HG02938 (cell line): ENCODE measurements around the gene PPP1R37.

Experiments
- ATAC-seq: cut with Tn5 transposase; IDR thresholded peaks from one replicate; pipeline ENCODE4 v1.9.1; 2021; ENCODE audit warnings: mild to moderate bottlenecking, moderate library complexity; ENCODE audit not compliant: unreplicated experiment

Gene PPP1R37

GRCh38 chr19:45070861-45071544 is 22.0 kb upstream of the PPP1R37 start:
- no peak for ATAC-seq

DNA sequence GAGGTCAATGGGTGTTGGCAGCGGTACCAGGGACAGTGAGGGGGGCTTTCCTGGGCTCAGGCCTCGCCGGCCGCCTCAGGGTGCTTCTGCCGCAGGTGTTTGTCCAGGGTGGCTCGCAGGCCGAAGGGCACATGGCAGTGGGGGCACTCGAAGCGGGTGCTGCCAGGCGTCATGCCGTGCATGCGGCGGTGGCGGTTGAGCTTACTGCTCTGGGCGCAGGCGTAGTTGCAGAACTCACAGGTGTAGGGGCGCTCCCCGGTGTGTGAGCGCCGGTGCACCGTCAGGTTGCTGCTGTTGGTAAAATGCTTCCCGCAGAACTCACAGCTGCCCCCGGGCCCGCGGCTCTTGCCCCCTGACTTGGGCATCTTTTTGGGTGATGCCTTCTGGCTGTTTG is 21.4 kb upstream of the PPP1R37 start:
- no peak for ATAC-seq

- ATAC-seq = no peak
These were observed 20.8 kb upstream of the PPP1R37 start for GRCh38 chr19:45071969-45072790.

- ATAC-seq = no peak
These were observed 18.2 kb upstream of the PPP1R37 start for GRCh38 chr19:45074744-45075300.

- ATAC-seq = peak; percentile 58
These were observed 17.5 kb upstream of the PPP1R37 start for GRCh38 chr19:45075301-45076028.

DNA sequence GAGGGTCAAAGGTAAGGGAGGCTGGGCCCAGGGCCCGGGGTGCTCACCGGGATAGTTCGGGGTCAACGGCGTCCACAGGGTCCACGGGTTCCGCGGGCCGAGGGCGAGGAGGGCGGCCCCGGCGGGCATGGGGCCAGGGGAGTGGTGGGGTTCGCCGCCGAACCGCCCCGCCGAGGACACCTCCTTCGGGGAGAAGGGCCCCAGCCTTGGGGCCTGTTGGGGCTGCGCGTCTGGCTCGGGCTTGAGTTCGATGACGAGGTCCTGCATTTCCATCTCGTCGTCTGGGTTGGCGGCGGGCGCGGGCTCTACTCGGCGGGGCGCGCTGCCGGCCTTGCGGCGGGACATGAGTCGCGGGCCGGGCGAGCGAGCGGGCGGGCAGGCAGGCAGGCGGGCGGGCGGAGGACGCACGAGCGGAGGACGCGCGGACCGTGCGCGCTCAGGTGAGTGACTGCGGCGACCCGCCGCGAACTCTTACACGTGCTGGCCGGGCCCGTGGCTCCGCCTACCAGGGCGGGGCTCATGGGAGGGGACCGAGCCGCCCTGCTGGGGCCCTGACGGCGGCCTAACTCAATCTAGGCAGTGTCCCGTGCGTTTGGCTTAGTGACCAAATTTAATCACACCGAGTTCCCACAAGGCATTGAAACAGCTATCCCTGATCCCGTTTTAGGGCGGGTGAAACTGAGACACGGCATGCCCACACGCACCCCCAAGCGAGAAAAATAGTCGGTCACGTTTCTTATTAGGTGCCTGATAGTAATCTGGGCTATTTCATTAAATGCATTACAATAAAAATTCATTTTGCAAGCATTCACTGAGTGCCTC is 16.7 kb upstream of the PPP1R37 start, which contains the start of gene ZNF296:
TSS of gene ZNF296 (minus strand) at position 450 of the 822 bp plus-strand sequence. CDS start at position 345, 105 bp downstream.
- peak; percentile 23 for ATAC-seq

DNA sequence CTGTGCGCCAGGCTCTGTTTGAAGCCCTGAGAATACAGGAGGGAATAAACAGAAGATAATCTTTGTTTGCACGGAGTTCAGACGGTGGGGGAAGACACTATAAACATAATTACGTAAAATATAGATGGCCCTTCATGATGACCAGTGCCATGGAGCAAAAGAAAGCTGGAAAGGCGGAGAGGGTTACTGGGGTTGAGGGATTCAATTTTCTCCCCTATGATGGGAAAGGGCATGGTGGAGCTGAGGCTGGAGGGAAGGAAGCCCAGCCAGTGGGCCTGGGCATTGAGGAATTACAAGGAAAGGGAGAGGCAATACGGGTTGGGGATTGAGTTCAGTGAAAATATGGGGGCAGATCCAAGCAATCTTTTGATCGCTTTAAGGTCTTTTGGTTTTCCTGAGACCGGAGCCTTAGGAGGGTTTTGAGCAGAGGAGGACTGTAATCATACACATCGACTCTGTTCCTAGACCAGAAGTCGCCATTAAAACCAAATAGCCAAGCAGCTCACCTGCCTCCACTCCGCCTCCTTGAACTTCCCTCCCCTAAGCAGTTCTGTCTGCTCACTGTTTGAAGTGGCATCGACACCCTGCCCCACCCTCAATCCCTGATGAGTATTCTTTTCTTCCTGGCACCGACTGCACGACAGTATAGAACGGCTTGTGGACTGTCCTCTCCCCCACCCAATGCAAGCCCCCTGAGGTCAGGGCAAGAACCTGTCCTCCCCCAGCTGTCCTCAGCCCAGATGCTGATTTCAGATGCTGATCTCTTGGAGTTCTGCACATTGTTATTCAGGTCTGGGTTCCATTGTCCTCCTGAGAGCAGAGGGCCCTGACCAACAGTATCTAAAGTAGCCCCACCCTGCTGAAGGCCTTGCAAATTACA is 15.9 kb upstream of the PPP1R37 start:
- ATAC-seq = no peak

DNA sequence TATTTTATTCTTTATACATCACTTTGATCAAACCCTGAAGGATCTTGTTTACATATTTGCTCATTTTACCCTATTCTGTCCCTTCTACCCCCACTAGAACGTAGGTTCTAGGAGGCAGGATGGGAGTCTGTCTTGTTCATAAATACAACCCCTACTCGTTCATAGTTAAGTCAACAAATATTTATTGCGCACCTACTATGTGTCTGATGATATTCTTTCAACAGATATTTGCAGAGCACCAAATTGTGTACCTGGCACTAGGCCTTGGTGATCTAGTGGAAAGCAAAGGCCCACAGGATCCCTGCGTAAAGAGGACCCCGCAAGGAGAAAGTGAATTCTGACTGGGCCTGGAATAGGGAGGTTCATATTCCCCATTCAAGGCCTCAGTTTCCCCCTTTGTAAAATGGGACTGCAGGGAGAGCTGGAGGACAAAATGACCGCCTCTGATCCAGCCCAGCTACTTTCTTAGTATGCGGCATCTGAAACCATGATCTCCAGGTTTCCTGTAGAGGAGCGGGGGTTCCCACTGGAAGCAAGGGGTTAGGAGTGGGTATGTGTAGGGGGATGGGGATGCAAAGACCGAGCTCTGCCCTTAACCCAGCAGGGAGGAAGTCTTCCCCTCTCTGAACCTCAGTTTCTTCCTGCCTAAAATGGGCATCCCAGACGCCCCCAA is 14.5 kb upstream of the PPP1R37 start:
- ATAC-seq = no peak

DNA sequence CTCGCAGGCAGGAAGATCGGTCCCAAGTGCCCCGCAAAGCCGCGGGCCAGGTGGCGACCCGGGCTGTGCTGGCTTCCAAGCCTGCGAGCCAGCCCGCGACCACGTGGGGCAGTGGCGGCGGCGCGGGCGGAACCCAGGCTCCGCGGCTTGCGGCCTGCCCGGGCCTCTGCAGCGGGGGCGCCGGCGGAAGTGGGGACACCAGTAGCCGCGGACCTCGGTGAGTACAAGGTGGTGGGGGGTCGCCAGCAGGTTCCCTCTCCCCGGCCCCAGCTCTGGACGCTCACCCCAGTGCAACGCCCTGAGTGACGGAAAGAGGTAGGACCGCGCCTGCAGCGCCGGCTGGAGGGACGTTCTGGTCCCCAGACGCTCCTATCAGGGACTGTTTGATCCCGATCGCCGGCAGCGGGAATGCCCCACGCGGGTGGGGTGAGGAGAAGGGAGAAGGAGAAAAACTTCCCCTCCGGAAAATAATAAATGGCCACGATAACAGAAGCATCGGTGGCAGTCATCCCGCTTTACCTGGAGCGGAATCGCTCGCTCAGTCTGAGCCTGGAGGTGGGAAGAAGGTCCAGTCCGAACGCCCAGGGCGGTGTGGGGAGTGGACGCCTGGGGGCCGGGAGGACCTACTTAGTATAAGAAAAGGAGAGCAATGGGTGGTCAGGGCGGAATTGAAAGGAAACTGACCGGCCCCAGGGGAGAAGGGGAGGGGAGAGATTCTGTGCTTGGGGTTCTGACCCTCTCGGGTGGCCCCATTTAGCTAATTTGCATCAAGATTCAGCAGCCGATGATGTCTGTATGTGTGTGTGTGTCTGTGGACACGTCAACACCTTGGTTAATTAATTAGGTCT is 13.7 kb upstream of the PPP1R37 start, which contains the start of gene GEMIN7:
TSS of gene GEMIN7 (plus strand) at position 198 of the 848 bp plus-strand sequence. CDS start 10,855 bp downstream, outside the sequence.
- no peak for ATAC-seq

- no peak for ATAC-seq
These were observed 13.0 kb upstream of the PPP1R37 start for GRCh38 chr19:45079911-45080370.

DNA sequence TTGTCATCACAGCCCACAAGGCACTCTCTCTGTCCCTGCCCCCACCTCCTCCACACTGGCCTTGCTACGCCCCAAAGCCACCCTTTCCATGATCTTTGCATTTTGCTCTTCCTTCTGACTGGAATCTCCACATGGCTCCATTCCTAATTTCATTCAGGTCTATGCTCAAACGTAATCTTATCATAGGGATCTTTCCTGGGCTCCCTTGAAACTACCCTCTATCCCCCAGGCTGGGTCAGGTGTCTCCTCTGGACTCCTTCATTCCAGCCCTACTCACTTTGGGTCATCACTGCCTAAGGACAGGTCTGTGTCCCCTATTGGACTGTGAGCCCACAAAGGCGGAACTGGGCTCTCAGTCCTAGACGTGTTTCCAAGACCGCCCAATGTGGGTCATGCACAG is 10.8 kb upstream of the PPP1R37 start:
- ATAC-seq = no peak

- no peak for ATAC-seq
These were observed 6.5 kb upstream of the PPP1R37 start for GRCh38 chr19:45086480-45086879.

DNA sequence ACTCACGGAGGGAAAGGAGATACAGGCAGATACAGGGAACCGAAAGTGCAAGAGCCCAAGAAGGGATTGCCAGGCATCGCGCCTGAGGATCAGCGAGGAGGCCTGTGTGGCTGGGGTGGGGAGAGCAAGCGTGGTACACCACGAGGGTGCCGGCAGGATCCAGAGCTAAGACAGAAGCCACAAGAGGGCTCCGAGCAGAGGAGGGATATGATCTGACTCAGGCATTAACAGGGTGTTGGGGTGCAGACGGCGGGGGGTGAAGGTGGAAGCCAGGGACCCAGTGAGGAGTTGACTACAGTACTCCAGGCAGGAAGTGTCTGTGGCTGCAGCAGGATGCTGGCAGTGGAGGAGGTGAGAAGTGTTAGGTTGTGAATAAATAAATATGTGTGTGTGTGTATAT is 5.4 kb upstream of the PPP1R37 start:
- ATAC-seq = no peak

- ATAC-seq = no peak
These were observed 2.9 kb upstream of the PPP1R37 start for GRCh38 chr19:45090034-45090433.

DNA sequence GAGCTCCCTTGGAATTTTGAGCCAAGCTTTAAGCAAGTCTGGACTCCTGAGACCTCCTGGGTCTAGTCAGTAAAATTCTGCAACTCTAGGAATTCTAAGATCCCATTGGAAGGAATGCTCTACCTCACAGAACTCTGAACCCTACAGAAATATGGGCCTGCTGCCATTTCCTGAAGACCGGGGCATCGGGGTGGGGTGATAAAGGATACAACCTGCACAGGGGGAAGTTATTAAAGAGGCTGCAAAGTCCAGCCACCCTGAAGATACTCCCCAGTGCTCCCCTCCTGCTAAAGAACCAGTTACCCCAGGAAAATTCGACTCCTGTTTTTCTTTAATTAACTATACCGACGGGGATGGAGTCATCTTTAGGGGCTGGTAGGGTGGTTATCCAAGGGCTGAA is 2.4 kb upstream of the PPP1R37 start:
- ATAC-seq = no peak

DNA sequence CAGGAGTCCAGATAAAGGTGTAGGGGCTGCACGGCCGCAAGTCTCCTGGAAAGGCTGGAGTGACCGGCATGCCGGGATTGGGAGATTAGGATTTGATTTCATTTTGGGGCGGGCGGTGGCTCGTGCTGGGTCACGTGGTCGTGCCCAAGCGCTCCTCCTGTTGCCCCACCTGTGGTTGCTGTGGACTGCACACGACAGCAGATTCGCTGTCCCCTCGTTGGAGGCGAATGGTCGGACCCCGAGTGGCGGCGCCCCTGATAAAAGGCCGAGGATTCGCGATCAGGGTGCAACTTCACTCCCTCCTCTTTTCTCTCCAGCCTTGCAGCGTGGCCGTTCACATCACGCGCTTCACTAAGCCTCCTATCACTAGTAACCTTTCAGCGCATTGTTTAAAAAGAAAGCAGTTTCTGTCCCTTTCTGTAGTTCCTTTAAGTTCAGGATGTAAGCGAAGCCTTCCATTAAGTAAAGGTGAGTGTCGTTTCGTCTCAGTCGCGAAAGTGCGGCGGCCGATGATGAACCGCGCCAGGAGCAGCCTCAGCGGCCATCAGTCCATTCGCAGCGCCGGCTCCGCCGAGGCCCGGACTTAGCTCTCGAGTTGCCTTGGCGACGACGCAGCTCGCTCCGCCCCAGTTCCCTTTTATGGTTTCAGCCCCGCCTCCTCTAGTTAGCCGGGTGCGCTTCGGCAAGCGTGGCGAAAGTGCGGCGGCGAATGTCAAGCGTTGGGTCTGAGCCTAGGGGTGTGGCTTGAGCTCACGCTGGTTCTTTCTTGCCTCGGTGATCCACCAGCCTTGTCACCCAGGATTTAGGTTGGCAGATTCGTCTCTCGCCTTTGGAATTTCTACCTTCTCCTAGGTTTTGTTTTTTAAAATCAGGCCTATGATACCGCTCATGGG is 1.7 kb upstream of the PPP1R37 start:
- peak; percentile 53 for ATAC-seq

GRCh38 chr19:45094137-45094536 is 1.2 kb downstream of the PPP1R37 start:
- ATAC-seq = no peak
